Activated CD8-positive, alpha-beta memory T cell treated with anti-CD3 and anti-CD28 coated beads, Interleukin-2, amount 50 U/mL, for 1 hour (primary cell): ENCODE data around the gene BMF.
A peak's percentile ranks its signal among the peaks of the same experiment; 100 is the strongest.

Source experiments
- DNase-seq: peaks from one replicate; pipeline ENCODE4 v3.0.0-alpha.2; 2020; ENCODE audit errors: extremely low read depth

BMF gene

GRCh38 chr15:40048211-40048792 is 60.4 kb downstream of the BMF start:
- DNase-seq: no peak

GRCh38 chr15:40047415-40048210 is 61.1 kb downstream of the BMF start:
- no peak for DNase-seq

- DNase-seq: no peak
Measured at GRCh38 chr15:40046721-40047414, 61.8 kb downstream of the BMF start.

GRCh38 chr15:40045572-40046217 is 63.0 kb downstream of the BMF start:
- no peak for DNase-seq

- peak; percentile 47 for DNase-seq
Measured at GRCh38 chr15:40044717-40045571, 63.7 kb downstream of the BMF start.

GRCh38 chr15:40043927-40044716 is 64.6 kb downstream of the BMF start:
- no peak for DNase-seq

GRCh38 chr15:40042791-40043320 is 65.8 kb downstream of the BMF start:
- DNase-seq: no peak

- no peak for DNase-seq
Measured at GRCh38 chr15:40040770-40041169, 67.9 kb downstream of the BMF start.

GRCh38 chr15:40040293-40040635 is 68.4 kb downstream of the BMF start:
- no peak for DNase-seq

- peak; percentile 68 for DNase-seq
Measured at GRCh38 chr15:40038638-40039543, 69.8 kb downstream of the BMF start, which contains the start of gene SRP14. Gene SRP14, minus strand, starts transcription at chr15:40039181. Its CDS starts 65 bp downstream, at chr15:40039116.

- no peak for DNase-seq
Measured at GRCh38 chr15:40038275-40038637, 70.4 kb downstream of the BMF start.
